ENCODE results near the gene ZNF592.

GRCh38 chr15:84752195-84752594 lies 3.8 kb downstream of the ZNF592 start:
- no peak for TF ChIP-seq CTCF (IDR thresholded peaks at IDR 0.05; ENCODE audit: insufficient read depth, low read length)
- TF ChIP-seq POLR2AphosphoS5 (IDR thresholded peaks at IDR 0.05; ENCODE audit: low read depth) = no peak

Data from HL-60 (cell line).